Raji (cell line): ENCODE measurements around the gene ZKSCAN1.

Source experiments
- POLR2A ChIP-seq: IDR thresholded peaks from 2 replicates; pipeline ENCODE4 v1.6.1; 2011; ENCODE audit warnings: low read depth, low read length, control low read depth; ENCODE audit not compliant: insufficient read depth

ZKSCAN1 gene

GRCh38 chr7:100015232-100016214 is at the start of gene ZKSCAN1:
Gene ZKSCAN1 (plus strand): TSS chr7:100015596. CDS start chr7:100023507, 7,911 bp downstream.
- TF ChIP-seq POLR2A, result peak; percentile 93

GRCh38 chr7:99969298-99969697 is 46.1 kb upstream of the ZKSCAN1 start:
- TF ChIP-seq POLR2A, result no peak

- TF ChIP-seq POLR2A, result no peak
These were observed 44.2 kb upstream of the ZKSCAN1 start for GRCh38 chr7:99971242-99971641.

DNA sequence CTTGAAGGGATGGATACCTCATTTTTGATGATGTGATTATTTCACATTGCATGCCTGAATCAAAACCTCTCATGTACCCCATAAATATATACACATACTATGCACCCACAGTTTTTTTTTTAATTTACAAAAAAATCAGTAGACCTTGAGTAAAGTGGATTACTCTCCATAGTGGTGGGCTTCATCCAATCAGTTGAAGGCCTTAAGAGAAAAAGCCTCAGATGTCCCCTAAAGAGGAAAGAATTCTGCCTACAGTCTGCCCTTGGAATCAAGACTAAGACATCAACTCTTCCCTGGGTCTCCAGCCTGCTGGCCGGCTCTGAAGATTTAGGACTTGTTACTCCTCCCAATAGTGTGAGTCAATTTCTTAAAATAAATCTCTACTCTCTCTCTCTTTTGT is 40.7 kb upstream of the ZKSCAN1 start:
- TF ChIP-seq POLR2A, result no peak

GRCh38 chr7:99975782-99976521 is 39.4 kb upstream of the ZKSCAN1 start, which contains the start of gene AZGP1:
Gene AZGP1 (minus strand): TSS chr7:99976031. CDS start chr7:99976020, 11 bp downstream.
- TF ChIP-seq POLR2A, result peak; percentile 54

- no peak for TF ChIP-seq POLR2A
These were observed 38.8 kb upstream of the ZKSCAN1 start for GRCh38 chr7:99976626-99977025.

DNA sequence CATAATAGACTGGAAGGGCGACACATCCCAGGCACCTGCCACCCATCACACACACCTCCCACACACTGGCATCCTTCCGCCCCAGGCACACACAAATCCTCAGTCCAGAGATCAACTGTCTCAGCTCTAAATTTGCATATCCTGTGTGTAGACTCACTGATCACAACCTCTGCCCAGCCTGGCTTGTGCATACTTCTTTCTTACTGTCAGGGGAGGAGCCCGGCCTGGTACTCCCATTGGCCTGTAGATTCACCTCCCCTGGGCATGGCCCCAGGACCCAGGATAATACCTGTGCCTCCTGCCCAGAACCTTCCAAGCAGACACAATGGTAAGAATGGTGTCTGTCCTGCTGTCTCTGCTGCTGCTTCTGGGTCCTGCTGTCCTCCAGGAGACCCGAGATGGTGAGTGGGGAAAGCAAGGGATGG is 34.9 kb upstream of the ZKSCAN1 start:
- TF ChIP-seq POLR2A, result peak; percentile 54; the same call in 1 of the 2 replicates

DNA sequence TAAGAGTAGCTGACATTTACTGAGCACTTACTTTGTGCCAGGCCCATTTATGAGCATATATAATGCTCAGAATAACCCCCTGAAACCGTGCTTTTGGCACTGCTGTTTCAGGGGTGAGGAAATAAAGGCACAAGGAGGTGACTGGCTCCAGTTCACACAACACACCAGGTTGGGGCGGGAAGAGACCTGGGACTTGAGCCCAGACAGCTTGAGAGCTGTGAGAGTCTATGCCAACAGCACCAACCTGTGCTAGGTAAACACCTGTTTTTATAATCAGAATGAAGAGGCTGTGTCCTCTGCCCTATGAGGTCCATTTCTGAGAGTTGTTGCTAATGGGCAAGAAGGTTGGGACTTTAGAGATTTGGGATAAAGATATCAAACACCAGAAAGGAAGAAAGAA is 30.8 kb upstream of the ZKSCAN1 start:
- TF ChIP-seq POLR2A, result no peak

DNA sequence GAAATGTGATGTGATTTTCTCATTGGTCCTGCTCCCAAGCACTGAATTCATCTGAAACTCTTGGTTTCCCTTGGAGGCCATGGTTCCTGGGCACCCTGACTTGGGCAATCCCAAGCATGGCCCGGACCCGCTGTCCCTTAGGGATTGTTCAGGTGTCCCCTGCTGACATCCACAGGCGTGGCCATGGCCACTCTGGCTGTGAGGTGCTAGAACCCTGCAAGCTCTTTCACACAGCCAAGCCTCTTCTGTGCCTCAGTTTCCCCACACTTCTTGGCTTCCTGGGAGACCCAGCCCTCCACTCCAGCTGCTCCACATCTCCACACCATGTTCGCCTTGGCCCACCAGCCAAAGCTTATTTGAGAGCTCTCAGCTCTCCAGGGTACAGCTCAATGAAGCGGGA is 27.6 kb upstream of the ZKSCAN1 start:
- no peak for TF ChIP-seq POLR2A

DNA sequence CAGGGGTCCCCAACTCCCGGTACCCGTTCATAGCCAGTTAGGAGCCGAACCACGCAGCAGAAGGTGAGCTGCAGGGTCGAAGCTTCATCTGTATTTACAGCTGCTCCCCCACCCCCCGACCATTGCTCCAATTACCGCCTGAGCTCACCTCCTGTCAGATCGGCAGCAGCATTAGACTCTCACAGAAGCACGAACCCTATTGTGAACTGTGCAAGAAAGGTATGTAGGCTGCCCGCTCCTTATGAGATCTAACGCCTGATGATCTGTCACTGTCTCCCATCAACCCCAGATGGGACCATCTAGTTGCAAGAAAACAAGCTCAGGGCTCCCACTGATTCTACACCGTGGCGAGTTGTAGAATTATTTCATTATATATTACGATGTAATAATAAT is 24.9 kb upstream of the ZKSCAN1 start:
- TF ChIP-seq POLR2A, result no peak

DNA sequence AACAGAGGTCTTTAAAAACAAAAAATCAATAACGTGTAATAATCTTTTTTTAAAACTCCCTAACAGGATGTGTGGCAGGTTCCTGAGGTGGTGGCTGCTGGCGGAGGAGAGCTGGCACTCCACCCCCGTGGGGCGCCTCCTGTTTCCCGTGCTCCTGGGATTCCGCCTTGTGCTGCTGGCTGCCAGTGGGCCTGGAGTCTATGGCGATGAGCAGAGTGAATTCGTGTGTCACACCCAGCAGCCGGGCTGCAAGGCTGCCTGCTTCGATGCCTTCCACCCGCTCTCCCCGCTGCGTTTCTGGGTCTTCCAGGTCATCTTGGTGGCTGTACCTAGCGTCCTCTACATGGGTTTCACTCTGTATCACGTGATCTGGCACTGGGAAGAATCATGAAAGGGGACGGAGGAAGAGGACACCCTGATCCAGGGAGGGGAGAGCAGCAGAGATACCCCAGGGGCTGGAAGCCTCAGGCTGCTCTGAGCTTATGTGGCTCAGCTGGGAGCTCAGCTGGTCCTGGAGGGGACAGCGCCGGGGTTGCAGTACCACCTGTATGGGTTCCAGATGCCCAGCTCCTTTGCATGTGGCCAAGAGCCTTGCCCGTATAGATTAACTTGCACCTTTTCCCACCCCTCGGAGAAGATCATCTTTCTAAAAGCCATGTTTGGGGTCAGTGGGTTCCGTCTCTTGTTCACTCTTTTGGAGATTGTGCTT is 22.9 kb upstream of the ZKSCAN1 start:
- no peak for TF ChIP-seq POLR2A

DNA sequence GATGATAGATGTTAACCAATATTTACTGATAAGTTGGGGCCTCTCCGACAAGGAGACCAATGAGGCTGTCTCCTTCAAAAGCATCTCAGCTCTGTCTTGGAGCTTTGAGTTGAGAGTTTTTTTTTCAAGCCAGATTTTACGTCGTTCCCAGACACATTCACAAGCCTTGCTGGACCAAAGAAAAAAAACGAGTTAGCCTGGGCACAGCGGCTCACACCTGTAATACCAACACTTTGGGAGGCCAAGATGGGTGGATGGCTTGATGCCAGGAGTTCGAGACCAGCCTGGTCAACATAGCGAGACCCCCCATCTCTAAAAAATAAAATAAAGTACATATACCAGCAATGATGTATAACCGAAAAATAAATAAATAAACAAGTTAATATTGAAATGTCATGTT is 20.6 kb upstream of the ZKSCAN1 start:
- TF ChIP-seq POLR2A, result no peak

DNA sequence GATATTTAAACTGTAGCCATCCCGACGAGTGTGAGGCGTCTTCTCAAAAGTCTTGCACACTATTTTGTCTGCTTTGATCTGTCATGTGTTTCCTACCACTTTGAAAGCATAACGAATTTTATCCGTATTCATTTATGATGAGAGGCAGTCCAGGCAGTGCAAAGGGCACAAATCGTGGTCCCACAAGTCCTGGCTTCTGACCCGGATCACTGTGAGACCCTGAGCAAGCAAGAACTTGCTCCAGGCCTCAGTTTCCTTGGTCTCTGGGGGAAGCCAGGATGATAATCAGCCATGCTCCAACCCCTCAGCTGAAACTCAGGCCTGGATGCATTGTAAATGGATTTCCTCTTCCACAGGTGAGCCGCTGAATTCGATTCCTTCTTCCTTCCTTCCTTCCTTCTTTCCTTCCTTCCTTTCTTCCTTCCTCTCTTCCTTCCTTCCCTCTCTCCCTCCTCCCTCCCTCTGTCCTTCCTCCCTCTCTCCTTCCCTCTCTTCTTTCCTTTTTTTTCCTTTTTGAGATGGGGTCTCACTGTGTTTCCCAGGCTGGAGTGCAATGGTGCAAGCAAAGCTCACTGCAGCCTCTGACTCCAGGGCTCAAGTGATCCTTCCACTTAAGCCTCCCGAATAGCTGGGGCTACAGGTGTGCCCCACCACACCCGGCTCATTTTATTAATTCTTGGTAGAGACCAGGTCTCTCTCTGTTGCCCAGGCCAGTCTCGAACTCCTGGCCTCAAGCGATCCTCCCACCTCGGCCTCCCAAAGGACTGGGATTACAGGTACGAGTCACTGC is 18.4 kb upstream of the ZKSCAN1 start:
- TF ChIP-seq POLR2A, result no peak

DNA sequence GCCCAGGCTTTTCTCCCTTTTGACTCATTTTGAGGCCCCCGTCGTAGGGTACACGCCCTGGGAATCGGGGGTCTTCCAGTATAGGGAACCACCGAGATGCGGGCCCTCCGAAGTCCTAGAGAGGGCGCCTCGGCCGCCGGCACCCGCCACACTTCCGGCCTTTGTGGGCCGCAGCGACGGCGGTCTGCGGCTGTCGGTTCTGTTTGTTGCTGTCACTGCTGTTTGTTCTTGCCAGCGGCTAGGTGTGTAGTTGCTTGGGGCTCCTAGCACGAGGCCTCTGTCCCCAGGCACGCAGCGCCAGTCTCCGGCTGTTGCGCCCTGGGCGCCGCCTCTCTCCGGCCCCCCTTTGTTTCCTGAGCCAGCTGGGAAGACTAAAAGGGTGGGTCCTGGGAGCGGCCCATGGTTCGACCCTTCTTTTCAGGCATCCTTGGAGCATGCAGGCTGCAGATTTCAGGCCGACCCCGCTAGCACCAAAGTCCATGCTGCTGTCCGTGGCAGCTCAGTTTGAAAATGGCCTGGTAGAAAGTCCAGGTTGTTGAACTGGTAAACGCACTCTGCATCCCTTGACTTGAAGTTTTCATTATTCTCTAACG is 17.8 kb upstream of the ZKSCAN1 start:
- TF ChIP-seq POLR2A, result no peak
